ENCODE data around the gene NME3. TPM values are rescaled to one million over a fixed set of nuclear protein-coding genes. Genes with fewer than 3 reads are reported as not detected.

NME3 gene
- polyA plus RNA-seq, 1 experiment: 15.6 TPM

GRCh38 chr16:1721372-1721771 lies 50.0 kb downstream of the NME3 start:
- Histone ChIP-seq H3K27ac (ENCODE audit: low read depth, low read length) (peak overlapping the region; percentile 65), H3K4me3 (ENCODE audit: low read depth, low read length) (no peak overlapping the region), H3K9me3 (ENCODE audit: control insufficient read depth, insufficient read depth, low read length) (no peaks in the 10 kb centered on the region), H3K27me3 (ENCODE audit: control insufficient read depth, insufficient read depth, low read length) (no peaks in the 10 kb centered on the region)
- no peak for TF ChIP-seq CTCF (IDR thresholded peaks at IDR 0.05; ENCODE audit: low read depth, low read length)
- DNase-seq (ENCODE audit: low read depth, low spot score): no peak
- CTCF ChIA-PET: no interaction called here
- POLR2A ChIA-PET: no interaction called here

Small RNAs within 50 kb of the gene (small RNA-seq; reads per million reads assigned to genes)
- gene MIR3177 (ENCODE audit: insufficient read length, low read depth): 2.2 reads per million

Other genes starting within 250 kb of the NME3 start
- gene TMEM204, start 237.9 kb downstream of the NME3 start, polyA plus RNA-seq (2011; rRNA removed): 6.2 and 8.4 TPM in 2 replicates
- 6.4 and 8.3 TPM in 2 replicates for gene IFT140, start 159.5 kb downstream of the NME3 start, polyA plus RNA-seq (2011; rRNA removed)
- gene CRAMP1, start 159.2 kb downstream of the NME3 start, polyA plus RNA-seq (2011; rRNA removed): 7.8 TPM in 2 replicates
- gene JPT2, start 93.3 kb downstream of the NME3 start, polyA plus RNA-seq (2011; rRNA removed): 39.2 and 41.2 TPM in 2 replicates
- gene MAPK8IP3, start 65.3 kb downstream of the NME3 start, polyA plus RNA-seq (2011; rRNA removed): 11.8 and 14.7 TPM in 2 replicates
- gene EME2, start 1.3 kb upstream of the NME3 start, polyA plus RNA-seq (2011; rRNA removed): 2.4 and 3.1 TPM in 2 replicates
- gene MRPS34, start 1.6 kb upstream of the NME3 start, polyA plus RNA-seq (2011; rRNA removed): 55.8 and 62.2 TPM in 2 replicates
- gene SPSB3, start 11.0 kb upstream of the NME3 start, polyA plus RNA-seq (2011; rRNA removed): 11.0 and 13.3 TPM in 2 replicates
- 20.0 and 29.2 TPM in 2 replicates for gene NUBP2, start 11.4 kb upstream of the NME3 start, polyA plus RNA-seq (2011; rRNA removed)
- gene IGFALS, start 22.2 kb upstream of the NME3 start, polyA plus RNA-seq (2011; rRNA removed): not detected in 2 replicates
- gene HAGH, start 55.3 kb upstream of the NME3 start, polyA plus RNA-seq (2011; rRNA removed): 11.8 and 16.2 TPM in 2 replicates
- gene FAHD1, start 55.7 kb upstream of the NME3 start, polyA plus RNA-seq (2011; rRNA removed): 35.2 and 45.4 TPM in 2 replicates
- 0.04 TPM in 1 of 2 replicates, not detected in the other for gene MEIOB, start 100.6 kb upstream of the NME3 start, polyA plus RNA-seq (2011; rRNA removed)
- gene HS3ST6, start 146.9 kb upstream of the NME3 start, polyA plus RNA-seq (2011; rRNA removed): not detected in 2 replicates
- gene MSRB1, start 171.7 kb upstream of the NME3 start, polyA plus RNA-seq (2011; rRNA removed): 23.1 and 32.6 TPM in 2 replicates
- gene RPL3L, start 183.1 kb upstream of the NME3 start, polyA plus RNA-seq (2011; rRNA removed): not detected in 2 replicates
- gene NDUFB10, start 188.0 kb upstream of the NME3 start, polyA plus RNA-seq (2011; rRNA removed): 126 and 163 TPM in 2 replicates
- gene RPS2, start 193.3 kb upstream of the NME3 start, polyA plus RNA-seq (2011; rRNA removed): 2,494 and 4,570 TPM in 2 replicates
- not detected in 2 replicates for gene RNF151, start 195.3 kb upstream of the NME3 start, polyA plus RNA-seq (2011; rRNA removed)
- gene TBL3, start 200.5 kb upstream of the NME3 start, polyA plus RNA-seq (2011; rRNA removed): 13.7 and 24.8 TPM in 2 replicates
- gene NOXO1, start 209.9 kb upstream of the NME3 start, polyA plus RNA-seq (2011; rRNA removed): not detected in 2 replicates
- 15.8 and 19.5 TPM in 2 replicates for gene GFER, start 212.7 kb upstream of the NME3 start, polyA plus RNA-seq (2011; rRNA removed)
- gene SYNGR3, start 218.4 kb upstream of the NME3 start, polyA plus RNA-seq (2011; rRNA removed): 1.8 and 2.3 TPM in 2 replicates
- gene ZNF598, start 238.3 kb upstream of the NME3 start, polyA plus RNA-seq (2011; rRNA removed): 8.2 and 10.7 TPM in 2 replicates
- 0.66 and 0.94 TPM in 2 replicates for gene NPW, start 248.2 kb upstream of the NME3 start, polyA plus RNA-seq (2011; rRNA removed)

Data from AG04450 (cell line).